NCI-H1417 (cell line): ENCODE data around the gene FAIM2.

Source experiments
- DNase-seq, 3 experiments: peaks; one replicate each; lab custom pipeline; 2025; lab: John Stamatoyannopoulos, UW

FAIM2 gene

GRCh38 chr12:49824416-49824815, 79.3 kb downstream of the FAIM2 start:
- no peak for DNase-seq

GRCh38 chr12:49823951-49824350, 79.7 kb downstream of the FAIM2 start:
- DNase-seq = no peak

GRCh38 chr12:49823350-49823749, 80.3 kb downstream of the FAIM2 start:
- DNase-seq = no peak

GRCh38 chr12:49821373-49822287, 82.1 kb downstream of the FAIM2 start:
- DNase-seq = no peak

- DNase-seq = no peak
These were observed 83.9 kb downstream of the FAIM2 start for GRCh38 chr12:49819786-49820185.

- DNase-seq = no peak
These were observed 85.3 kb downstream of the FAIM2 start for GRCh38 chr12:49818241-49818895.
